Measurements from ENCODE around the gene DUSP28. TPM values are rescaled to one million over a fixed set of nuclear protein-coding genes. Genes with fewer than 3 reads are reported as not detected.

Gene DUSP28
- total and polyA plus RNA-seq, 2 of the 13 experiments (the other 11 are each of a cell fraction or from before 2014, with no cell fraction given), result 5.2 to 8.6 TPM

- TF ChIP-seq ZNF780A (CRISPR knock-in tag; IDR thresholded peaks at IDR 0.05) (0 out of 2 replicates have a peak, but pooled peaks have one; percentile 49), ZNF138 (CRISPR knock-in tag; IDR thresholded peaks at IDR 0.05; ENCODE audit: low read depth) (peak; percentile 44; the same call in 1 of the 2 replicates), ZNF274 (CRISPR knock-in tag; IDR thresholded peaks at IDR 0.05) (no peak), GZF1 (CRISPR knock-in tag; IDR thresholded peaks at IDR 0.05) (no peak), RFX3 (CRISPR knock-in tag; IDR thresholded peaks at IDR 0.05) (no peak), CREB1 (IDR thresholded peaks at IDR 0.05) (peak; percentile 71), CREB1 (CRISPR knock-in tag; IDR thresholded peaks at IDR 0.05) (no peak), TAF1 (CRISPR knock-in tag; IDR thresholded peaks at IDR 0.05) (peak; percentile 78), NFIC (IDR thresholded peaks at IDR 0.05; ENCODE audit: low read length) (no peak), ZNF704 (CRISPR knock-in tag; IDR thresholded peaks at IDR 0.05; ENCODE audit: borderline replicate concordance) (no peak), POGZ (CRISPR knock-in tag; IDR thresholded peaks at IDR 0.05) (peak; percentile 35; the same call in 1 of the 2 replicates), FOXP1 (IDR thresholded peaks at IDR 0.05) (no peak), FOXP1 (CRISPR knock-in tag; IDR thresholded peaks at IDR 0.05) (no peak), KDM4B (CRISPR knock-in tag; IDR thresholded peaks at IDR 0.05) (peak; percentile 71; the same call in 1 of the 2 replicates), ZBTB21 (CRISPR knock-in tag; IDR thresholded peaks at IDR 0.05) (no peak), IRF1 (CRISPR knock-in tag; IDR thresholded peaks at IDR 0.05; ENCODE audit: low read depth) (peak; percentile 80; the same call in 1 of the 2 replicates), KDM3A (CRISPR knock-in tag; IDR thresholded peaks at IDR 0.05; ENCODE audit: low read depth) (peak; percentile 21; the same call in 1 of the 2 replicates), SNAPC2 (CRISPR knock-in tag; IDR thresholded peaks at IDR 0.05) (no peak), NCOA5 (CRISPR knock-in tag; IDR thresholded peaks at IDR 0.05) (no peak), ZZZ3 (CRISPR knock-in tag; IDR thresholded peaks at IDR 0.05; ENCODE audit: borderline replicate concordance) (peak; percentile 83), ZNF550 (CRISPR knock-in tag; IDR thresholded peaks at IDR 0.05; ENCODE audit: borderline replicate concordance) (no peak), PRMT3 (CRISPR knock-in tag; IDR thresholded peaks at IDR 0.05; ENCODE audit: borderline replicate concordance, low read depth) (no peak), POLR2A (IDR thresholded peaks at IDR 0.05; ENCODE audit: insufficient read depth in 1 of 2, low read depth in 2 of 2, low read length in 2 of 2) (peak in 1 of 2 experiments; percentile 74; a peak in 2 of 4 replicates), ZNF784 (CRISPR knock-in tag; IDR thresholded peaks at IDR 0.05; ENCODE audit: borderline replicate concordance) (no peak; the same call in 1 of the 2 replicates), HBP1 (CRISPR knock-in tag; IDR thresholded peaks at IDR 0.05; ENCODE audit: low read depth) (peak; percentile 55; the same call in 1 of the 2 replicates), ZNF672 (CRISPR knock-in tag; IDR thresholded peaks at IDR 0.05) (no peak), ZNF605 (CRISPR knock-in tag; IDR thresholded peaks at IDR 0.05) (no peak; the same call in 1 of the 2 replicates)
Observed at GRCh38 chr2:240604939-240605716, 45.0 kb downstream of the DUSP28 start (continued).
